SIG-M5 (cell line): Measurements from ENCODE around the gene EPS15.
"Not testable (repeated sequence)": the region's sequence is repeated elsewhere in the genome, so short reads cannot be mapped to it uniquely, and the experiment has no call there.

Experiments
- DNase-seq: peaks from one replicate; lab custom pipeline; 2025; lab: John Stamatoyannopoulos, UW

The EPS15 gene

DNA sequence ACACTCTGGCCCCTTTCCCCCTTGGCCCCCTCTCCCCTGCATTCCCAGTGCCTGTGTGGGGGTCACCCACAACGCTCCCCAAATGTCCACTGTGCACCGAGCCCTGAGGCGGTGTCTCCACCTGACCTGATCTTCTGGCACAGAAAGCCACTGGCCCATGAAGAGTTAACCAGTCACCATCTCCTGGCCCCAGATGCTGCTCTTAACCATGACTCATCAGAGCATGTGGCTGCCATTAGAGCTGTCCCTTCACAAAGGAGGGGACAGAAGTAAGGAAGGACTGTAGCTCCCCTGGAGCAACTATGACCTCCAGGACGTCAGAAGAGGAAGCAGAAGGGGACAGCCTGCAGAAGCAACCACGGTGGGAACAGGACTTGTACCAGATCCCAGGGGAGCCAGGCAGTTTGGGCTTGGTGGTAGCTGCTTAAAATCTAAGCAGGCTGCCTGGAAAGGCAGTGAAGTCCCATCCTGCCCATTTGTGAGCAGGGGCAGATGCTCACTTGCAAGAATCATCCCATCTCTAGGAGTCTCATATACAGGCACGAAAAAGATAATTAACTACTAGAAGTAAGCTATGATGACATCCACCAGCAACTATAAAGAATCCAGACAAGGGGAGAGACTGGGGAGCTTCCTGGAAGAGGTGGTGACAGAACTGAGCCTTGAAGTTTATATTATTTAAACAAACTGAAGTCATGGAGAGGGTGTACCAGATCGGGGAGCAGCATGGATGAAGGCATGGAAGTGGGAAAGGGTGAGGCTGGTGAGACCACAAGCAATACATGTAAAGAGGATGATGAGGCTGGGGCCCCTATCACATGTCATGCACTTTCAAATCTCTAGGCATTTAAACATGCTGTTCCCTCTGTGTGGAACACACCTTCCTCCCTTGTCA lies 187.6 kb downstream of the EPS15 start:
- no peak for DNase-seq

DNA sequence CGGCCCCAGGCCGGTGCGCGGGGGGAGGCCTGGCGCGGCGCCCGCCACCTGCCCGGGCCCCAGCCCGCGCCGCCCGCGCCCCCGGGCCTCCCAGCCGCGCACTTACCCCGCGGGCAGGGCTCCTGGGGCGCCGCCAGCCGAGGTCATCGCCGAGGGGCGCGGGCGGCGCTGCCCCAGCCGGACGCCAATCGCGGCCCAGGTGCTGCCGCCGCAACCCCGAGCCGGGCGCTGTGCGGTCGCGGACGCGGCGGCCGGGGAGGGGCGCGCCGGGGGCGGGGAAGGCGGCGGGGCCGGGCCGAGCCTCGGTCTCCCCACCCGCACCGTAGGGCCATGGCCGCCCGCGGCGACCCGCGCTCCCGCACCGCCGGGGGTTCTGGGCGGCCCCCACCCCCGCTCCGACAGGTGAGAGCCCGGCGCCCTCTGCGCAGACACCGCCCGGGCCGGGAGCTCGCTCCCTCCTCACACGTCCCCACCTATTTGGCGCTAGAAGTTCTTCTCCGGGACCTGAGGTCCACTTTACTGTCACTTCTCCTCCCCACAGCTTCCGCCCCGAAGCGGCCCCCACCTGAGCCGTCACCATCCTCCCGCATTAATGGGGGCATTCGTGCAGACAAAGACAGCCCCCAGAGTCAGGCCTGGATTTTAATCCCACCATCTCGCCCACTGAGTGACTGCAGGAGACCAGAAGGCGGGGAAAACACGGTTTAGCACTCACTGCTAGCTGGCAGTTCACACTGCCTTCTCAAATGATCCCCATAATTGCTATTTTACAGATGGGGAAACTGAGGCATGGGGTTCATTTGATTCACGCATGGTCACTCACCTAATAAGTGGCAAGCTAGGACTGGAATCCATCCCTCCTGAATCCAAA lies 188.5 kb downstream of the EPS15 start, which contains the start of gene TTC39A:
TTC39A (minus strand) TSS at position 232 of the 871 bp plus-strand sequence; CDS start at position 147, 85 bp downstream.
- no peak for DNase-seq

DNA sequence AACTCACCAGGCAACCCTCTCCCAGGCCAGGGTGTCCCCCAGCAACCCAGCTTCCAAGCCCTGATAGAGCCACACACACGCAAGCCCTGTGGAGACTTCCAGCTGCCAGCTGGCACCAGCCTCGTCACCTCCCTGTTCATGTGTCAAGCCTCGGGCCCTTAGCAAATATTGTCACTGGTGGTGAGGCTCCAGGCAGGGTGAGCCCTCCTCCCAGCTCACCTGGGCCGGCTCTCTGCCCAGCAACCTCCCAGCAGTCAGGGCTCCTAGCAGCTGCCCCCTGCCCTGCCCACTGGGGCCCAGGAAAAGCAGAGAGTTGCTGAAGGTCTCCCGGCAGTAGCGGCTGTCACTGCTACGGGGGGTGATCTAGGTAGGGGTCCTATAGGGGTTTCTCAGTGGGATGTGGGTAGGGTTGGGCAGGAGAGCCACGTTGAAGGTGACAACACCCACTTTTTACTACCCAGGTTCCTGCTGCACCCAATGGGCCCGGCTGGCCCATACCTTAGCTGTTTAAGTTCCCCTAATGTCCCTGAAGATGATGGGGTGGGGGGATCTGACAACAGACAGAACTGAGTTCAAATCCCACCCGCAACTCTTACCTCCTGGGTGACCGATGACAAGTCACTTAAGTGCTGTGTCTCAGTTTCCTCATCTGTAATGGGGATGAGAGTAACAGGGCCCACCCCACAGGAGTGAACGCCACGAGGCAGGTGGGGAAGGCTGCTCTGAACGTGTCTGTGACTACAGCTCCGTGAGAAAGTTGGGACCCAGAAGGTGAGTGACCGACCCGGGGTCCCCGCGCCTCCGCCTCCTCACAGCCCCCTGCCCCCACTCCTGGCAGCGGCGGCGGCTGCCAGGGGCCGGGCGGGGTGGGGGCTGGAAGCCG lies 189.4 kb downstream of the EPS15 start:
- no peak for DNase-seq

DNA sequence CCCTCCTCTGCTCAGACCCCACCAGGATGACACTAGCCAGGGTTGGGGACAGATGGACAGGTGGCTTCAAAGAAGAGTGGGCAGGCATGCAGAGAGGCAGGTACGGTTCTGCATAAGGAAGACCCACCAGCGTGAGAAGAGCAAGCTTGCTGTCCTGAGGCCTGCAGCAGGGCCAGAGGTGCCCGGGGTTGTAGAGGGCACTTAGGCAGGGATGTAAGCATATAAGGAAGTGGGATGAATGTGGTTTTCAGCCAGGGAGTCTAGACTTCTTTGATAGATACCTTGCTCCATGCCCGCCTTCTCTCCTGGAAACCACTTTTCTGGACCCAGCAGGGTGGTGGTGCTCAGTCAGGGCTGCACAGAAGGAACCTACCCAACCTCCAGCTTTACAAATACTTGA lies 190.1 kb downstream of the EPS15 start:
- no peak for DNase-seq

DNA sequence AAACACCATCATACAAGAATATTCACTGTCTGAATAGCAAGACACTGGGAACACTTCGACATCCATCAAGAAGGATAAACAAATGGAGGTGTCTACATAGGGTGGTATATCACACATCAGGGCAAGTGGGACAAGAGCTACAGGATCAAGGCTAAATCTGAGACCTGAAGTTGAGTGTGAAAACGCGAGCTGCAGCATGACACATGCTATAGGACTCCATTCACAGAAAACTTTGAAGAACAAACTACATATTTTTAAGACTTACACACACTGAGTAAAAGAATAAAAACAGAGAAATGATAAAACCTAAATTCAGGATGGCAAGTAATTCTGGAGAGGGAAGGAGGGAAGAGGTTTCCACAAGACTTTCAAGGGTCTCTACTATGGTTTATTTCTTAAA lies 190.8 kb downstream of the EPS15 start:
- DNase-seq: no peak

DNA sequence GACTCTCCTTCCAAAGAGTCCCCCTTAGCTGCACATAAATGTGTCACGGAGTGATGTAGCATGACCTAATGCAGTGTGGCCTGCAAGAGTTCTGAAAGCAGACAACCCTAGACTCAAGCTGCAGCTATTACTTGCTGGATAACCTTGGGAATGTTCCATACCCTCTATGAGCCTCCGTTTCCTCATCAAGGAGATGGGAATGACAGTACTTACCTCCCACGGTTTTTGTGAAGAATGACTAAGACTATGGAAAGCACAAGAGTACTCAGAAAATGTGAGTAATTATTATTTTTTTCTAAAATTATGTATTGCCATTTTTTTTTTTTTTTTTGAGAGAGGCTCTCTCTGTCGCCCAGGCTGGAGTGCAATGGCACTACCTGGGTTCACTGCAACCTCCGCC lies 191.7 kb downstream of the EPS15 start:
- no peak for DNase-seq

DNA sequence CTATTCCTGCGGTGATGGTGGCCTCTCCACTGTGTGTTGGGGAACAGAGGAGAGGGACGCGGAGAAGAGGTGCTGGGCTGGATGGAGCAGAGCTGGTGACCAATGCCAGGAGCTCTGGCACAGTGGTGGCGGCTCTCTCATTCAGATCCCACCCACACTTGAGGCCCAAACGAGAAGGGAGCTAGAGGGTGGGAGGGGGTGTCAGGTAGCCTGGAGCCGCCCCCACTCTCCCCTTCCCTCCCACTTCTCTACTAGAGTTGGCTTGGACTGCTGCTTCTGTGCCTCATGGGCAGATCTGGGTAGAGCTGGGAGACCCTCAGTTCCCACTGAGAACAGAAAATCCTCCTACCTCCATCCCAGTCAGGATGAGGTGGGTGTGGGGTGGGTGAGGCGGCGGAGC lies 192.2 kb downstream of the EPS15 start:
- DNase-seq: no peak

DNA sequence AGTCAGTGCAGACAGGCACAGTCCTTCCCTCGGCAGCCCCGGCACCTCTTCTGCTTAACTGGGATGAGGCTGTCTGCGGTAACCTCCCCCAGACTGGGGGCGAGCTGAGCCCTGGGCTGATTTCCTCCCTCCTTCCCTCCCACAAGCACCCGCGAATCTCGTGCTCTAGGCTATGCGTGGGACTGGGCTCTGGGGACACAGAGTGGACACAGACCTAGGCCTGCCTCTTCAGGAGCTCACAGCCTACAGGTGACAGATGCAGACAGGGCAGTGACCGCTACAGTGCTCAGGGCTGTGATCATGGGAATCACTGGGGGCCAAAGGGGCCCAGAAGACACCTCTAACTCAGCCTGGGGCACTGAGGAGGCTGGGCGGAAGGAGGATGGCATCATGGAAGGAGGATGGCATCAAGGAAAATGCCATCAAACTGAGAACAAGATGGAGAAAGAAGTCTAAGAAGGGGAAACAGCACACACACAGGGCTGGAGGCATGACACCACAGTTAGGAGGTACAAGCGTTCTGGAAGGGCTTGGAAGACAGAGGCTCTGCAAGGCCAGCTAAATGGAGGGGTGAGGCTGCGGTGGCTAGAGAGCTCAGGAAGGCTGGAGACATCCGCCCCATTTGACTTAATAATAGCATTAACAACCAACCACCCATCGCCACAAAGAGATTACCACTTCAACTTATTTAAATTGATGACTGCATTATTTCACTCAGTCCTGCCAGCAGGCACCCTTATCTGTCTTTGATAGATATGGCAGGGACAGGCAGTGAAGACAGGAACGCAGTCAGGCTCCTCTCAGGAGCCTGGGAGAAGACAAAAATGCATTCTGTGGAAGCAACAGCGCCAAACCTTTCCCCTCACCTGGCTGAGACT lies 192.9 kb downstream of the EPS15 start:
- no peak for DNase-seq

DNA sequence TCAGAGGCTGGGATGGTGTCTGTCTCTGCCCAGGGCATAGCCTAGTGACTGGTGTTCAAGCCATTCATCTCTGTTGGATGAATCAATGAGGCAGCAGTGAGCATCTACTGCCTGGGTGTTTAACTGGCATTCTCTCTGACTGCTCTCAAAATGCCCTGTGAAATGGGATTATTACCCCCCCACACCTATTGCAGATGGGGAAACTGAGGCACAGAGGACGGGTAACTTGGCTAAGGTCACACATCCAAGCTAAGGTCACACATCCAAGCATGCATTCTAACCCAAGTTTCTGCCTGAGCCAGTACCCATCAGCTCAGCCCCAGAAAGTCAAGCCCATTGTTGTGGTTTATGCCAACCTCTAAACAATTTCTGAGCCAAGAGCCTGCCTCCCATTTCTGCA lies 193.7 kb downstream of the EPS15 start:
- no peak for DNase-seq

DNA sequence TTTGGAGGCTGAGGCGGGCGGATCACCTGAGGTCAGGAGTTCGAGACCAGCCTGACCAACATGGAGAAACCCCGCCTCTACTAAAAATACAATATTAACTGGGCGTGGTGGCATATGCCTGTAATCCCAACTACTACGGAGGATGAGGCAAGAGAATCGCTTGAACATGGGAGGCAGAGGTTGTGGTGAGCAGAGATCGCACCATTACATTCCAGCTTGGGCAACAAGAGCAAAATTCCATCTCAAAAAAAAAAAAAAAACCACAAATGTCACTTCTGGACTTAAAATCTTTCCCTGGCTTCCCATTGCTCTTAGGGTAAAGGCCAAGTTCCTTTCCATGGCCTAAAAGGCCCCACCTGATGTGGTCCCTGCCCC lies 194.1 kb downstream of the EPS15 start:
- not testable (repeated sequence) for DNase-seq

DNA sequence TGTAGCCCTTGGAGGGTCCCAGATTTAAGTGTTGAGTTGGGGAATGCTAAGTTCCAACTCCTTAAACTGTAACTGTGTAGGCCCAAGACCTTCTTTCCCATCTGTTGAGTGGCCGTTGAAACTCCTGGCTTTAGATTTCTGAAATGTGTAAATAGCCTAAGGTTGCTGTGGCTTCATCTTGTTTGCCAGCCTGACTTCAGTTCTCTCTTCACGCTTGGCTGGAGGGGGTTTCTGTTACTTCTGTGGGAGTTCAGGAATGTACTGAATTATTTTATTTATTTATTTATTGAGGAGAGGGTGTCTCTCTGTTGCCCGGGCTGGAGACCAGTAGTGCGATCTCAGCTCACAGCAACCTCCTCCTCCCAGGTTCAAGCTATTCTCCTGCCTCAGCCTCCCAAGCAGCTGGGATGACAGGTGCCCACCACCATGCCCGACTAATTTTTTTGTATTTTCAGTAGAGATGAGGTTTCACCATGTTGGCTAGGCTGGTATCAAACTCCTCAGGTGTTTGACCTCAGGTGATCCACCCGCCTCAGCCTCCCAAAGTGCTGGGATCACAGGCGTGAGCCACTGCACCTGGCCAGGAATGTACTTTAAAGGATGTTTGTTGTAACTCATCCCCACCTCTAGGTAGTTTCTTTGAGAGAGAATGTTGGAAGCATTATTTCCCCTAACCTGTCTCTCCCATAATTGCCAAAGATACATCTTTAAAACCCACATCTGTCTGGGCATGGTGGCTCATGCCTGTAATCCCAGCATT lies 194.6 kb downstream of the EPS15 start:
- no peak for DNase-seq

DNA sequence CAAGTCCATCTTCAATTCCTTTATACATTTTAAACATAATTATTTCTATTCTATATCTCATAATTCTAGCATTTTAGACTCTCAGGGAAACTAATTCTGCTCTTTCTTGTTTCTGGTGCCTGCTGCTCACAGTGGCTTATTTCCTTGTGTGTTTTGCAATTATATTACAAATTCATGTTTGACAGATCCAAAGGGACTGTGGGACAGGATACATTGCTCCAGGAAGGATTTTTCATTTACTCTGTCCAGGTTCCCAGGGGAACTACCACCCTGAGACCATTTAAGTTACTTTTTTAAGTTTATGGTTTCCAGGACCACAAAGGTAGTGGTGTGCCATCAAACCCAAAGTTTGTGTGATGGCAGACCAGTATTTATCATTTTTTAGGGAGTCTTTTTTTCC lies 195.3 kb downstream of the EPS15 start:
- DNase-seq: no peak

DNA sequence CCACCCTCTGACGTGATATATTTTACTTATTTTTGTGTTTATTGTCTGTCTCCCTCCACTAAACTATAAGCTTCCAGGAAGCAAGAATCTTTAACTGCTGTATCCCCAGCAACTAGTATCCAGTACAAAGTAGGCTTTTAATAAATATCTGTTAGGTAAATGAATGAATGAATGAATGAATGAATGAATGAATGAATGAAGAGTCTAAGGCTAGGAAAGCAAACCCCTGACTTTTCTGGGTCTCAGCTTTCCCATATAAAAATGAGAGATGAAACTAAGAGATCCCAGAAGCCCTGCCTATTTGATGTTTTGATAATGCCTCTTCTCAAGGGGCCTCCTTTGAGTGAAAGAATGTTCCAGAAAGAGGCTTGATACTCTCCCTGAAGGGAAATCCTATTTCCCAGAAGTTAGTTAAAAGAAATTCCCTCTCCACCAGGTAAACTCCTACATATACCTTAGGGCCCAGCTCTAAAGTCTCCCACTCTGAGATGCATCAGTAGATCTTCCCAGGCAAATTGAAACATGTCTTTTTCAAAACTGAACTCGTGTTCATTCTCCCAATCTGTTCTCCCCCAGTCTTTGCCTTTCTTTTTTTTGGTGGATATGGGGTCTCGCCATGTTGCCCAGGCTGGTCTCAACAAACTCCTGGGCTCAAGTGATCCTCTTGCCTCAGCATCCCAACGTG lies 196.5 kb downstream of the EPS15 start:
- no peak for DNase-seq

DNA sequence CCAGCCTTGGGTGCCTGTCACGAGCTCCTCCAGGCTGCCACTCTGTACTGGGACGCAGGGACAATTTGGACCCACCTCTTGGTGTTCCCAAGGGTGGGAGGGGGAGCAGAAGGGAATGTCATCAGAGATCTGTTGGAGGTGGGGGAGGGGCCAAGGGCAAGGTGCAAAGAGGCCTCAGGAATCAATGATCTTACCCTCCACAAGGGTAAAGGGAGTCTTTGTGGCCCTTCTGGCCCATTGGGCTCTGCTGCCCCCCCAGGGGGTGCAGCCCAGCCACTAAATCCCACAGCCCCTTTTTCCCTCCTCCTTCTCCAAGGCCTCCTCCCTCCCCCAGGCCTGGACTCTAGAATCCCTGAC lies 197.2 kb downstream of the EPS15 start:
- no peak for DNase-seq

DNA sequence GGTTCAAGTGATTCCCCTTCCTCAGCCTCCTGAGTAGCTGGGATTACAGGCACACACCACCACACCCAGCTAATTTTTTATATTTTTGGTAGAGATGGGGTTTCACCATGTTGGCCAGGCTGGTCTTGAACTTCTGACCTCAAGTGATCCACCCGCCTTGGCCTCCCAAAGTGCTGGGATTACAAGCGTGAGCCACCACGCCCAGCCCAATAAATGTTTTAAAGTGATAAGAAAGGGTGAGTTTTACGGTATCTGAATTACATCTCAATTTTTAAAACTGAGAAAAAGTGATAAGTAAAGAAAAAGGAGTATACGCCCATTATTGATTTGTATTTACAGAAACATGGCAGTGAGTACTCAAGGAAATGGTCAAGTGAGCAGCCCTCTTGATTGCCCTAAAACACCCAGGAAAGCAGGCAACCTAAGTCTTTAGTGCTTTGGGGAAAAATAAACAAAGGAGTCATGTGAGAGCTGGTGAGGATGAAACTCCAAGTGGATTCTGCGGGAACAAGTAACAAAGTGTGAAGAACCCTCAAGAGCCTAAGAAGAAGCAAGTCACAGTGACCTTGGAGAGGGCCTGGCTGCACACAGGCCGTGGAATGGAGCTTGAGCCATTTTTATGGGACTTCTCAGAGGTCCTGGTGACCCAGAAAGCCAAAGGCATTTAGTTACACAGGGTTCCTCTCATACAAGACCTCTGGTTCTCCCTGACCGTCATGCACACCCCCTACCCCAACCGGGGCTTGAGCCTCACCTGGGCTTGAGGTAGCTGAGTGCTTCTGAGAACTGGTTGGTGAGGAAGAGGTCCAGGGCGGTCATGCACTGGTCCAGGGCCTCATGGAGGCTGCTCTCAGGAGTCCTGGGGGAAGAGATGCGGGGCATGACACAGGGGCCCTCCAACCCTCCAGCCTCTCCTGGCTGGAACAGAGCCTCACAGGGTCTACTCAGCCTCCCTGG lies 197.8 kb downstream of the EPS15 start:
- DNase-seq: no peak

DNA sequence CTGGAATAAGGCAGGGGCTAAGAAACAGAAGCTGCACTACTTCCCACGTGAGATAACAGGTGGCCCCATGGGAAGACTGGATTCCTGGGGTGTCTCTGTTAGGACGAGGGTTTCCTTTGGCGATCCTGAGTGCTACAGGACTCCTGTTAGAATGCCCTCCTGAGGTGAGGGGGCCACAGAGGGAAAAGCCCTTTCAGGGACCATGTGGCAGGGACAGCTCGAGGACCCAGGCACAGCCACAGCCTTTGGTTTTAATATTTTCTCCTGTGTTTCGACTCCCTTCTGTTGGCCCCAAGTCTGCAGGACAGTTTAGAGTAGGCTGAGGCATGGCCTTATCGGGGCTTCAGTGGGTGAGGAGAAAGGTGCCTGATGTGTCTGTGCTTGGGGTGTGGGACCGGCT lies 201.3 kb downstream of the EPS15 start:
- no peak for DNase-seq

DNA sequence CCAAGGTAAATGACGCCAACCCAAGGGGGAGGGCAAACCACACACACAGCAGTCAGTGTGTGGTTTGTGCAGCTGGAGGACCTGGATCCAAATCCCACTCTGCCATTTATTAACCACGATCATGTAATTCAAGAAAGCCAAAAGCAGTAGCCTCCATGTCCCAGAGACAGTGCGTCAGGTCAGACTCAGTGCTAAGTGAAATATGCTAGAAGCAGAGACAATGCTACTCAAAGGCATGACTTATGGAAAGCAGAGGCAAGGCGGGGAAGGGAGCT lies 202.3 kb downstream of the EPS15 start:
- DNase-seq: no peak

DNA sequence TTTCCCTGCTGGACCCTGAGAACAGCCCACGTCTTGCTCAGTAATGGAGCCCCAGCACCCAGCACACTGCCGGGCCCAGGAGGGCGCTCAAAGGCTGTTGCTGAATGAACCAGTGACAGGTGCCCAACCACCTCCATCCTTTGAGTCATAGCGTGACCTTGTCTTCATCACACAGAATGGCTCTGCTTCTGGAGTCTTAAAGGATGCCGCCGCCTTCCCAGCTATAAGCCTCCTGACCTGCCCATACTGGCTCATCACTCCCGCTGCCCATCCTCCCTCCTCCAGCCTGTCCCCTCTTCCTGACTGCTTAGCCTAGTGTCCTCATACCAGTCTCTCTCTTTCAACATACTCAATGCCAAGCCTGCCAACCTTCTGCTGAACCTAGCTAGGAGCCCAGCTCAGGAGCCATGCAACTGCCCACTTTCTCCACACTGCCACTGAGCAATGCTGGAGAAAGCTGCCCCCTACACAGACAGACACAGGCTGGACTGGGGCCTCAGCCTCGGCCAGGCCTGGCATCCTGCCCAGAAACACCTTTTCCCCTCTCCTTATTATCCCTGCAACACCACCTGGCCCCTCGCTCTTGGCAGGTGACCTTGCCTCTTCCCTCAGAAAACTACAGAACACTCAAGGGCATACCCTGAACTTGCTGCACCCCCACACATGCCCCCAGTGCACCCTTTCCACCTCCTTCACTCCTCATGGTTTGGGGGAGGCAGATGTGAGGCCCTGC lies 202.8 kb downstream of the EPS15 start:
- DNase-seq: no peak
